GM18508 (cell line): ENCODE results near the gene ZNF670.
"Not testable (repeated sequence)": the region's sequence is repeated elsewhere in the genome, so short reads cannot be mapped to it uniquely, and the experiment has no call there.

Source experiments
- ATAC-seq: cut with Tn5 transposase; IDR thresholded peaks from one replicate; pipeline ENCODE4 v1.9.1; 2021; ENCODE audit warnings: moderate number of reproducible peaks; ENCODE audit not compliant: insufficient read depth, unreplicated experiment

ZNF670 gene

GRCh38 chr1:247047702-247048101 is 30.9 kb downstream of the ZNF670 start:
- ATAC-seq: no peak

DNA sequence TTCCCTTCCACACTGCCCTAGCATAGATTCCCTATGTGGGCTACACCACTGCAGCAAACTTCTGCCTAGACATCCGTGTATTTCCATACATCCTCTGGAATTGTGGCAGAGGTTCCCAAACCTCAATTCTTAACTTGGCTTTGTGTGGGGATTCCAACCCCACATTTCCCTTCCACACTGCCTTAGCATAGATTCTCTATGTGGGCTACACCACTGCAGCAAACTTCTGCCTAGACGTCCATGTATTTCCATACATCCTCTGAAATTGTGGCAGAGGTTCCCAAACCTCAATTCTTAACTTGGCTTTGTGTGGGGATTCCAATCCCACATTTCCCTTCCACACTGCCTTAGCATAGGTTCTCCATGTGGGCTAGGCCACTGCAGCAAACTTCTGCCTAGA is 31.4 kb downstream of the ZNF670 start:
- ATAC-seq: no peak

DNA sequence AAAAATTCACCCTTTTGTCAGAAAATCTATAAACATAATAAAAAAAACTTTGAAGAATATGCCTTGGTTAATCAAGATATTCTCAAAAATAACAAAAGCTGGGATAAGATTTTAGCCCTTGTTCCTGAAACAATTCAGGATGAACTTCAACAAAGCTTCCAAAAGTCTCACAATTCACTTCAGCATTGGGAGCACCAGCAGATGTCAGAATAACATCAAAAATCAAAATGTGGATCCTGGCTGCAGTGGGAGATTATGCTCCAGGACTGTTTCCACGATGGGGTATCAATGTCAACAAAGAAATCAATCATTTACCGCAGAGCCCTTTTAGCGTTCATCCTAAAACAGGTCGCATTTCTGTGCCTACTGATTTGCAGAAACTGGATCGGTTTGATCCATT is 35.2 kb downstream of the ZNF670 start:
- no peak for ATAC-seq

GRCh38 chr1:247037511-247038320 is 40.9 kb downstream of the ZNF670 start:
- ATAC-seq: no peak

GRCh38 chr1:247032306-247032705 is 46.3 kb downstream of the ZNF670 start:
- not testable (repeated sequence) for ATAC-seq
